Activated CD8-positive, alpha-beta memory T cell treated with anti-CD3 and anti-CD28 coated beads for 24 hours (primary cell): ENCODE measurements around the gene KCNK5.

Experiments used
- DNase-seq: peaks from one replicate; pipeline ENCODE4 v3.0.0-alpha.2; 2020

KCNK5 gene

DNA sequence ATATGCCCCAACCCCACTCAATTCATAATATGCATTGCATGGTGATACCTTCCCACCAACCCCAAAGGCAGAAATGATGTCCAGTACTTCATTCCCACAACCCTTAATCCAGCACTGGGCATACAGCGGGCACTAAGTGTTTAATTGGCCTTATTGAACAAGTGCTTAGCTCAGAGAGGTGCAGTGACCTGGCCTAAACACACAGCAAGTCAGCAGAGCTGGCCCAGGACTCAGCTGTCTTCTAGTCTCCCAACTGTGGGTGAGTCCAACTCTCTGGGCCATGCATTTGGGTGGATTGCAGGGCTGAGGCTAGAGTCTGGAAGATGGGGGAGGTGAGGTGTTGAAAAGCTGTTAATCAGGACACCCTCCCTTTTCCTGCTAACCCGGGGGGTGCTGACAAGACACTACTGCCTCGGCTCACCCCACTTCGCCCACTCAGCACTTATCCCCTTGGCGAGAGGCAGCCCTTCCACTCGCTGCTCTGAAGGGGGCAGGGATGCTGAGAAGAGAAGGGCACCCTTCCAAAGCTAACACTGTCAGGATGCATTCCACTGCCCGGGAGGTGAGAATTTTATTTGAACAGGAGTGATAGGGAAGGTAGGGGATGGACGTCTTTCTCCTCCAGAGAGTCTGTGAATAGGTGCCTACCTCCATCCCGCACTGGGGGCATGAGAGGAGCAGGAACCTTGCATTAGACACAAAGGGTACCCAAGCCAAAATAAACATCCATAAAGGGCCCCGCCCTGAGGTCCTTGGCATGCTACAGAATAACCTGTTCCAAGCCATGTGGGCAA lies 14.2 kb downstream of the KCNK5 start:
- no peak for DNase-seq

DNA sequence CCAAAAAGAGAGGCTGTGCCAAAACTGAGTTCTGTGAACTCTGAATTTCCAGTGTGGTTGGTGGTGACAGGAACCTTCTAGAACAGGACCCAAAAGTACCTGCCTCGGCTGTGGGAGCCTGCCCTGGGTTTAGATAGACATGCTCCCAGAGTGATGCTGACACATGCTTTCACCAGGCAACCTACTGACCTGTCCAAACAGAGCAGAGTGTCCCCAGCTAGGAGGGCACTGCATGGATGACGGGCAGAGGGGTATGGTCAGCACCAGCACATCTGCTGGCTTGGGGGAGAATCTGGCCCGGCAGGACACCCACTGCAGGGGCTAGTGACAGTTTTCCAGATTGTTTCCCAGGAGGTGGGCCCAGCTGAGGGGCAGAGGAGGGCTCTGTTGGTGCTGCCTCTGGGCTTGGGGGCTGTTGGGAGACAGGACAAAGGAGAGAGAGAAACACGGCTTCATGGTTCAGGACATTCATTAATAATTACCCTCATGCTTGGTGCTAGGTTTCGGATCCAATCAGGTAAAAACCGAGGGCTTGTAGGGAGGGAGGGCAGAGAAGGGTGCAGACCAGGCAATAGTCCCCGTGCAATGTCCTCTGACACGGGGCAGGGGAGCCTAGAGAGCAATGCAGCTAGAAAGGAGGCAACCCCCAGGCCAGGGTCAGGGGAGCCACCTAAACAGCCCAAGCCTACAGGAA lies 15.0 kb downstream of the KCNK5 start:
- no peak for DNase-seq

DNA sequence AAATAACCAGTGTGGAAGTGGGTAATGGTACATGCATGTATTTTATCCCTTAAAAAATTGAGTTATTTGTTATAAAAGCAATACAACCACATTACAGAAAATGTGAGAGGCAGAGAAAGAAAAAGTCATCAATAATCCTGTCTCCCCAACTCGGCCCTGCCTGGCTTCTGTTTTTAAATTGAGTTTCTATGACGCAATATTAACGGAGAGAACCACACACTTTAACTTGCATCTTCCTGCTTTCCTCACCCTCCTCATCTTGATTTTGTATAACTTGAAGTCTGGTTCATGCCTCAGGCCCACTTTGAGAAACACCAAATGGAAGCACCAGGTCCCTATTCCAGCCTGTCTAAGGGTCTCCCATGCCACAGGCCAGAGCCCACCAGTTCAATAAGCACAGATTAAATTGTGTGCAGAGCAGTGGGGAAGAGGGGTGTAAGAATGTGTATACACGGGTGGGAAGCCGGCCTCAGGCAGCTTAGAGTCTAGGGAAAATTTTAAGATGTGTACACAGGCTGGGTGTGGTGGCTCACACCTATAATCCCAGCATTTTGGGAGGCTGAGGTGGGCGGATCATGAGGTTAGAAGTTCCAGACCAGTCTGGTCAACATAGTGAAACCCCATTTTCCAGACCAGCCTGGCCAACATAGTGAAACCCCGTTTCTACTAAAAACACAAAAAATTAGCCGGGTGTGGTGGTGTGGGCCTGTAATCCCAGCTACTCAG lies 15.9 kb downstream of the KCNK5 start:
- DNase-seq: no peak

GRCh38 chr6:39211183-39211582 lies 18.1 kb downstream of the KCNK5 start:
- DNase-seq: no peak

DNA sequence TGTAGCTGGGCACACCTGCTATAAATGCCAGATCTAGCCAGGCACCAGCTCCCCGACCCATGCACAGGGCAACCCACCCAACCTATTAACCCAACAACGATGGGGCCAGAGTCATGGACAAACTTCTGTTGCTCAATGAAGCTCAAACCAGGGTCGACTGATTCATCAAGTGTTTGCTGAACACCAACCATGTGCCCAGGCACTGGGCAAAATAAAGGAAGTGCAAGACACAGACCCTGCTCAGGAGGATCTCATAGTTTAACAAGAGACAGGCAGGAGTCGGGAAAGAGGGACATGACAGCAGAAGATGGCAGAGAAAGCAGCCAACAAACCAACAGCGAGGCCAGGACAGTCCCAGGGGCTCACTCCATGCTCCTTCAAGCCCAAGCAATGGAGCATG lies 18.8 kb downstream of the KCNK5 start:
- DNase-seq: no peak

- DNase-seq: no peak
Measured at GRCh38 chr6:39209911-39210310, 19.4 kb downstream of the KCNK5 start.

GRCh38 chr6:39209360-39209811 lies 19.9 kb downstream of the KCNK5 start:
- DNase-seq: no peak

DNA sequence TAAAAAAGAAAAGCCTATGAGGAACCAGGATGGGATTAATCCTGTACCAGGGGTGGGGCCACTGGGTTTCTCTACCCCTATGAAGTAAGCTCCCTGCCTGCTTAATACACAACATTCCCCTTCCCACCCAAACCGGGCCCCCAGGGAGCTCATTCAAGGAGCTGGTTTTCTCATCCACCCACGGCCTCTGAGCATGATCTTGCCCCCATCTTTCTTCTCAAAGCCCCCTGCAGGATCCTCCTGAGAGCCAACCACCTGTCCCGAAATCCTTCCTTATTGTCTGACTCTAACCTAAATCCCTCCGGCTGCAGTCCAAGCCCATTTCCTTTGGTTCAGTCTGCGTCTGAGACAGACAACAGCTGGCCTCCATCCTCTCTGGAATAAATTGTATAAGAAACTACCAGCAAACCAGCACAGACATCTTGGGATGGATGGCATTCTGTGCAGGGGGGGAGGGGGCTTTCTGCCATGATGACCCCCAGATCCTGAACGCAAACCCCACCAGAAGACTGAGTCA lies 21.0 kb downstream of the KCNK5 start:
- DNase-seq: no peak

DNA sequence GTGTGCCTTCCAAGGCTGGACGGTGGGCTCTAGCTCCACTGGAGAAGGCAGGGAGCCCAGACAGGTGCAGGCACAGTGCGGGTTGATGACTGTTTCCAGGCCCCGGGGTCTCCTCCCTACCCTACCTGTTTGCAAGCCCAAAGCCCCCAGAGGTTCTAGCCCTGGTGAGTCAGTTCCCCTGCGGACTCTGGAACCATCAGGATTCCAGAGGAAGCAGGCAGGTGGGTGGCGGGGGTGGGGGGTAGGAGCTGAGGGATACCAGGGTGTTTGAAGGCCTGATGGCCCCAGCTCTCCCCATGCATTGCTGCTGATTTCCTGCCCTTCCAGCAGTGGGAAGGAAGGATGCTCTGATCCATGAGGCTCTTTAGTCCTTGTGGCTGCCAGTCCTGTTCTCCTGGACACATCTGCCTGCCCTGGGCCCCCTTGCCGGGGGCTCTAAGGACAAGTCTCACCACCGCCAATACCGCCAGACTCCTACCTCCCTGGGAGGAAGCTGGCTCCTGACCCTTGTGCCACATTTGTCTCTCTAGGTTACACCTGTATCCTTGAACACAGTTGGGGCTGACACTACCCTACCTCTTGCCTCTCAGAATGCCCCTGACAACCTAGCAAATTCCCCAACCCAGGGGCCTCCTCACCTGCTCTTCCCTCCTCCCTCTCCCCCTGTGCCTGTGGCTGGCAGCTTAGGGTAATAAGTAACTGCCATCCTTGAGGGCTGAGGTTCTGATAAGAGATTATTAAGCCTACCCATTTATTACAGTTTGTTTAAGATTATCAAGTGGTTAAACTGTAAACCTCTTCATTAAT lies 21.7 kb downstream of the KCNK5 start:
- no peak for DNase-seq

GRCh38 chr6:39206250-39206721 lies 23.0 kb downstream of the KCNK5 start:
- no peak for DNase-seq

DNA sequence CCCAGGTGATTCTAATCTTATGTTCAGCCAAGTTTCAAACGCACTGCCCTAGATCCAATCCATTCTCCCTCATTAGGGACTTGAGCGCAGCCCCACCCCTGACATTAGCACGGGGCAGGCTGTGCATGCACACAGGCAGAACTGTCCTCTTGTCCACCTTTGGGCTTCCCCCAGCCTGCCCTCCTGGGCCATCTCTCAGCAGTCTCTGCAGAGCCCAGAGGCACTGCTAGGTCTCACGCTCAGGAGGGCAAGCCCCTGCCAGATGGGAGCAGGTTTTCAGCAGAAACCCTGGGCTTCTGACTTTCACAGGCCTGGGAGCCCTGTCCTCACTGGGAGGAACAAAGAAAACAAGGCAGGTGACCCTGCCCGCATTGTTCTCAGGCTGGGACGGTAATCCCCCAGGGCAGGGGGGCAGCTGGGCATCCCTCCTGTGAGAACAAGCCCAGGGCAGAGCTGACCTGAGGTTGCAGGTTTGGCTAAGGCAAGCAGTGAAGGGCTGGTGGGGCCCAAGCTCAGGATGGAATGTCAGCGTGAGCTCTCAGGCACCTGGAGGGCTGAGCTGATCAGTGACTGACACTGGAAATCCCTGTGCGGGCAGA lies 24.5 kb downstream of the KCNK5 start:
- DNase-seq: no peak

GRCh38 chr6:39204160-39204495 lies 25.1 kb downstream of the KCNK5 start:
- DNase-seq: no peak

GRCh38 chr6:39203436-39204159 lies 25.7 kb downstream of the KCNK5 start:
- DNase-seq: no peak

DNA sequence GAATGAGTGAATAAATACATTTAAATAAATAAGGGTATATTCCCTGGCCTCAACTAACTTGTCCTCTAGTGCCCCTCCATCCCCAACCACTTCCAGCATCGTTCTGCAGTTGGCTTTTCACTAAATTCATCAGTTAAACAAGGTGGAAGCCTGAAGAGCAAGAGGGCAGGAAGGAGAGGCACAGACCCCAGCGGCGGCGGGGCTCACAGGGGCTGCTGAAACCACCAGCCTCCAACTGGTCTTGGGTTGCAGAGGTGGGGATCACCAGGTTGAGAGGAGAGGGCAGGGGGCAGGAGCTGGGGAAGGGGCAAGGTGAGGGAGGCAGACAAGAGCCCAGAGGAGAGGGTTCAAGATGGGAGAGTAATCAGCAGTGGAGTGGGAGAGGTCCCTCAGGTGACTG lies 27.1 kb downstream of the KCNK5 start:
- no peak for DNase-seq

DNA sequence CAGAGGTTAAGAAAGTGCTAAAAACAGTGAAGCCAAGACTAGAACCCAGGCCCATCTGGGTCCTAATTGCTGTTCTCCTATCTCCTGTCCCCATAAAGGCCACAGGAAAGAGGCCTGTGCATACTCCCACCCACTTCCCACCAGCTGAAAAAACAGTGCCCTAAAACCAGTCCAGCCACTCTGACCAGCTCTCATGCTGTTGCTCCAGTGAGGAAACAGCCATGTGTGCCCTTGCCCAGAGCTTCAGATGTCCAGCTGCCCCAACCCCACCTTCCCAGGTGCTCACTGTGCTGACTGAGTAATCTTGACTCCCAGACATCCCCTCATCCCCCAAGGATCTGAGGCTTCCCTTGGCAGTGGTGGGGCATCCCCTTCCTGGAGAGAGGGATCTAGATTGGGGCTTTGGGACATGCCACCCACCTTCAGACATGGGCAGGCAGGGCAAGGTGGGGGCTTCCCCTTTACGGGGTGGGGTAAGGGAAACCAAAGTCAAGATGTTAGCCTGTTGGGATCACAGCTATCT lies 28.7 kb downstream of the KCNK5 start:
- DNase-seq: no peak

- DNase-seq: no peak
Measured at GRCh38 chr6:39199976-39200375, 29.3 kb downstream of the KCNK5 start.

DNA sequence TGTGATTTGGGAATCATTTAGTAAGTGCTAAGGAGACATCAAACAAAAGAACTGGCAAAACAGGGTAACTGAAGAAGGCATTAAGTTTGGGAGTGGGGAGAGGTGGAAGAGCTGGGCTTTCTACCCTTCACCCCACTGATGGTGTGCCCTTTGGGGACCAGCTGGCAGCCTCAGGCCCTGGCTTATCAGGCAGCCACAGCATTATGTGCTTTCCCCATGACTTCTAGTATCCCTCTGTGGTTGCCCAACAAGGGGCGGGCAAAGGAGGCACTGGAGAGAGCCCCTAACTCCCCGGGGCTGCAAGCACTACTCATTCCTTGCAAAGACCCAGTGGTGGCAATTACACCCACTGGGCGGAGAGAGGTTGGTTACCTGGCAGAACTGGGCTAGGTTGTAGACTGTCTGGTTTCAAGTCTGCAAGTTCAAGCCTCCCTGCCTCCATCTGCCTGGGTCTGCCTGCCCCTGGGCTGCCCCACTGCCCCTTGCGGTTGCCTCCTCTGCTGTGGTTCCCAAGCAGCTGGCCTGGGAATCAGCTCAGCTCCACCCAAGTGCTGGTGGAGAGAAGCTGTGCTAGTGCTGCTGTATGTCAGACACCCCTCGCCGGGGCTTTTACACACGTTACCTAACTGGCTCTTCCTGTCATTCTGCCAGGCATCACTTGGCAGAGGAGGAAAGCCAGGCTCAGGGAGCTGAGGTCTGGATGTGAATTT lies 29.9 kb downstream of the KCNK5 start:
- no peak for DNase-seq

- DNase-seq: no peak
Measured at GRCh38 chr6:39198528-39198927, 30.7 kb downstream of the KCNK5 start.

GRCh38 chr6:39197922-39198500 lies 31.3 kb downstream of the KCNK5 start:
- DNase-seq: no peak

GRCh38 chr6:39197521-39197920 lies 31.8 kb downstream of the KCNK5 start:
- no peak for DNase-seq
